Lower lobe of right lung (tissue), 2 donors: ENCODE data around the gene LRP3. TPM values are rescaled to one million over a fixed set of nuclear protein-coding genes. Genes with fewer than 3 reads are reported as not detected.

Source experiments
- ATAC-seq, 2 donors: fragments of 200-7000 bp; cut with Tn5 transposase; one replicate each; pipeline ENCODE4 v1.9.1; 2020 to 2022; ENCODE audit warnings: mild to moderate bottlenecking in 2 of 2, moderate library complexity in 2 of 2
- DNase-seq: peaks from one replicate; pipeline ENCODE4 v3.0.0-alpha.2; 2020
- H3K27ac ChIP-seq: fragments of 200-600 bp; one replicate; pipeline ENCODE4 v1.8.0; 2022
- H3K27me3 ChIP-seq: fragments of 200-600 bp; one replicate; pipeline ENCODE4 v1.8.0; 2022; ENCODE audit warnings: low read depth
- H3K36me3 ChIP-seq: fragments of 200-600 bp; one replicate; pipeline ENCODE4 v1.8.0; 2022; ENCODE audit warnings: mild to moderate bottlenecking
- H3K4me1 ChIP-seq: fragments of 200-600 bp; one replicate; pipeline ENCODE4 v1.8.0; 2022
- H3K4me3 ChIP-seq: fragments of 200-600 bp; one replicate; pipeline ENCODE4 v1.8.0; 2022; ENCODE audit warnings: mild to moderate bottlenecking
- H3K9me3 ChIP-seq: fragments of 200-600 bp; one replicate; pipeline ENCODE4 v1.8.0; 2022
- intact Hi-C: fragments of 100-400 bp; cut with DNase I; formaldehyde crosslinking; loops from one replicate; pipeline ENCODE4 v1.11.0; 2022
- total RNA-seq: library from RNA; stranded (reverse); fragmentation: NEBNext Ultra II Directional; extraction: Animal tissue kit (Norgen Biotek cat#: 25700); gene quantifications from one replicate; pipeline ENCODE4 v1.2.1, GENCODE V29; 2021
- TF ChIP-seq, protein P1 (sequence below): fragments of 200-600 bp; IDR thresholded peaks from one replicate; pipeline ENCODE4 v1.8.0; 2022; ENCODE audit warnings: antibody characterized with exemption, mild to moderate bottlenecking
- donor health status: DM: no; HTN: yes; CAD: no; lungs with severe emphysema.

The LRP3 gene
- total RNA-seq, 1 donor from 2014 or later: 13.8 TPM

DNA sequence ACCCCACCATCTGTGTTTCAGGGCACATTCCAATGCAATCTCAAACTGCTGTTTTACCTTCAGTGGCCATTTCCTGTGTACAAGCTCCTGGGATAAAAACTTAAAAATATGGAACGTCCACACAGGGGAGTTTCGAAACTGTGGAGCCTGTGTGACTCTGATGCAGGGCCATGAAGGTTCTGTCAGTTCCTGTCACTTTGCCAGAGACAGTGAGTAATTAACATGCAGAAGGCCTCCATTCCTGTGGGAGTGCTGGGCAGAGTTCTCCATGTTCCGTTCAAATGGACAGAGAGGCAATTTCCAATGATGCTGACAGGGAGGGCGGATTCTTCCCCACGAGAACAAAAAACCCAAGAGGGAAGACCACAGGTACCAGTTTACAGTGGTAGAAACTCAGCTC is 37.8 kb upstream of the LRP3 start:
- no peak overlapping the region for H3K27ac ChIP-seq
- intact Hi-C loops: no loop called here
- no peaks in the 10 kb centered on the region for H3K9me3 ChIP-seq
- no peak overlapping the region for H3K4me3 ChIP-seq
- no peaks in the 10 kb centered on the region for H3K27me3 ChIP-seq
- TF ChIP-seq, protein P1, sequence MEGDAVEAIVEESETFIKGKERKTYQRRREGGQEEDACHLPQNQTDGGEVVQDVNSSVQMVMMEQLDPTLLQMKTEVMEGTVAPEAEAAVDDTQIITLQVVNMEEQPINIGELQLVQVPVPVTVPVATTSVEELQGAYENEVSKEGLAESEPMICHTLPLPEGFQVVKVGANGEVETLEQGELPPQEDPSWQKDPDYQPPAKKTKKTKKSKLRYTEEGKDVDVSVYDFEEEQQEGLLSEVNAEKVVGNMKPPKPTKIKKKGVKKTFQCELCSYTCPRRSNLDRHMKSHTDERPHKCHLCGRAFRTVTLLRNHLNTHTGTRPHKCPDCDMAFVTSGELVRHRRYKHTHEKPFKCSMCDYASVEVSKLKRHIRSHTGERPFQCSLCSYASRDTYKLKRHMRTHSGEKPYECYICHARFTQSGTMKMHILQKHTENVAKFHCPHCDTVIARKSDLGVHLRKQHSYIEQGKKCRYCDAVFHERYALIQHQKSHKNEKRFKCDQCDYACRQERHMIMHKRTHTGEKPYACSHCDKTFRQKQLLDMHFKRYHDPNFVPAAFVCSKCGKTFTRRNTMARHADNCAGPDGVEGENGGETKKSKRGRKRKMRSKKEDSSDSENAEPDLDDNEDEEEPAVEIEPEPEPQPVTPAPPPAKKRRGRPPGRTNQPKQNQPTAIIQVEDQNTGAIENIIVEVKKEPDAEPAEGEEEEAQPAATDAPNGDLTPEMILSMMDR: no peak
- H3K36me3 ChIP-seq: no peaks in the 10 kb centered on the region
- DNase-seq (no peak), ATAC-seq (no peak)
- peaks cover 5% of the 10 kb centered on the region for H3K4me1 ChIP-seq

DNA sequence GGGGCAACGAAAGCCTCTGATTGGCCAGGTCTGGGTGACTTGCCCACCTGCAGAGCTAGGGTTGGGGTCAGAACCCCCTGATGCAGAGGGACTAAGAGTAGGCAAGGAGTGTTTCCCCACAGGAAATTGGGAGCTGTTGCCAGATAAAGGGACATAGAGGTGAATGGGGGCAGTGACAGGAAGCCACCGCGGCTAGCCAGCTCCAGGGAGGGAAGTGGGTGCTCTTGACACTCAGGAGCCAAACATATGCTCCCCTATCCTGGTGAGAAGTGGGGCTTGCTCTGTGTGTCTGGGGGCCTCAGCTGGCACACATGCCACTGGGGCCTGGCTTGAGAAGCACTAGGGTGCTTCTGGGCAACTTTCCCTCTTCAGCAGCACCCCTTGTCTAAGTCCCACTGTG is 36.2 kb upstream of the LRP3 start:
- intact Hi-C loops: no loop called here
- Histone ChIP-seq H3K9me3 (no peaks in the 10 kb centered on the region), H3K36me3 (no peaks in the 10 kb centered on the region), H3K27ac (no peak overlapping the region), H3K4me3 (no peak overlapping the region), H3K4me1 (peaks cover 5% of the 10 kb centered on the region), H3K27me3 (no peaks in the 10 kb centered on the region)
- ATAC-seq: no peak
- TF ChIP-seq, protein P1: no peak
- no peak for DNase-seq

DNA sequence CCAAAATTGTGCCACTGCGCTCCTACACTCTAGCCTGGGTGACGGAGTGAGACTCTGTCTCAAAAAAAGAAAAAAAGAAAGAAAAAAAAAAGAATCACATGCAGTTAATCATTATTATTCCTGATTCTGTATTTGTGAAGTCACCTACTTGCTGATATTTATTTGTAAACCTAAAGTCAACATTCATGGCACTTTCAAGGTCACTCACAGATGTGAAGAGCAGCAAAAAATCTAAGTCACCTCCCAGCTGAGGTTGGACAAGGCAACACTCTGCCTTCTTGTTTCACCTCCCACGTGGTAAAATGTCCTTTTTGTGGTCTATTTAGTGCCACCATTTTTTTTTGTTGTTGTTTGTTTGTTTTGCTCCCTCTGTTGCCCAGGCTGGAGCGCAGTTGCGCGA is 35.8 kb upstream of the LRP3 start:
- intact Hi-C loops: no loop called here
- Histone ChIP-seq H3K4me1 (peaks cover 5% of the 10 kb centered on the region), H3K27ac (no peak overlapping the region), H3K27me3 (no peaks in the 10 kb centered on the region), H3K36me3 (no peaks in the 10 kb centered on the region), H3K4me3 (no peak overlapping the region), H3K9me3 (no peaks in the 10 kb centered on the region)
- DNase-seq (no peak), ATAC-seq (no peak)
- TF ChIP-seq, protein P1: no peak

DNA sequence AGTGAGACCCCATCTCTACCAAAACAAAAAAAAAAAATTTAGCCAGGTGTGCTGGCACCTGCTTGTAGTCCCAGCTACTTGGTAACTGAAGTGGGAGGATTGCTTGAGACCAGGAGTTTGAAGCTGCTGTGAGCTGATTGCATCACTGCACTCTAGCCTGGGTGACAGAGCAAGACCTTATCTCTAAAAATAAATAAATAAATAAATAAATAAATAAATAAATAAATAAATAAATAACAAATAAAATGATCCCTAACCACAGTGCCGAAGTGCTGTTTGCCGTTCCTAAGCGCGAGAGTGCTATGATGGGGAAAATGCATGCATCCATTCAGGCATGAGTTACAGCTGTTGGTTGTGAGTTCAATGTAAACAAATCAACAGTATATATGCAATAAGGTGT is 35.0 kb upstream of the LRP3 start:
- peaks cover 5% of the 10 kb centered on the region for H3K4me1 ChIP-seq
- no peaks in the 10 kb centered on the region for H3K27me3 ChIP-seq
- DNase-seq (no peak), ATAC-seq (no peak)
- no peak overlapping the region for H3K27ac ChIP-seq
- H3K36me3 ChIP-seq: no peaks in the 10 kb centered on the region
- TF ChIP-seq, protein P1: no peak
- H3K9me3 ChIP-seq: no peaks in the 10 kb centered on the region
- H3K4me3 ChIP-seq: no peak overlapping the region
- intact Hi-C loops: no loop called here

DNA sequence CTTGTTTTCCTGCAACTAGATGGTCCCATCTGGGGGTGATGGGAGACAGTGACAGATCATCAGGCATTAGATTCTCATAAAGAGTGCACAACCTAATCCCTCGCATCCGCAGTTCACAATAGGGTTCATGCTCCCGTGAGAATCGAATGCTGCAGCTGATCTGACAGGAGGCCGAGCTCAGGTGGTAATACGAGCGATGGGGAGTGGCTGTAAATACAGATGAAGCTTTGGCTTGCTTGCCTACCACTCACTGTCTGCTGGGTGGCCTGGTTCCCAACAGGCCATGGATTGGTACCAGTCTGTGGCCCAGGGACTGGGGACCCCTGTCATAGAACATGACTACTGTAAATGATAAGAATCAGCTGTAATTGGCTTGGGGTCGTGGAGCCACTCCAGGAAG is 34.2 kb upstream of the LRP3 start:
- no peak for DNase-seq
- Histone ChIP-seq H3K9me3 (no peaks in the 10 kb centered on the region), H3K4me3 (no peak overlapping the region), H3K27ac (no peak overlapping the region), H3K27me3 (no peaks in the 10 kb centered on the region), H3K36me3 (no peaks in the 10 kb centered on the region), H3K4me1 (peaks cover 5% of the 10 kb centered on the region)
- intact Hi-C loops: no loop called here
- TF ChIP-seq, protein P1: no peak
- ATAC-seq: no peak

DNA sequence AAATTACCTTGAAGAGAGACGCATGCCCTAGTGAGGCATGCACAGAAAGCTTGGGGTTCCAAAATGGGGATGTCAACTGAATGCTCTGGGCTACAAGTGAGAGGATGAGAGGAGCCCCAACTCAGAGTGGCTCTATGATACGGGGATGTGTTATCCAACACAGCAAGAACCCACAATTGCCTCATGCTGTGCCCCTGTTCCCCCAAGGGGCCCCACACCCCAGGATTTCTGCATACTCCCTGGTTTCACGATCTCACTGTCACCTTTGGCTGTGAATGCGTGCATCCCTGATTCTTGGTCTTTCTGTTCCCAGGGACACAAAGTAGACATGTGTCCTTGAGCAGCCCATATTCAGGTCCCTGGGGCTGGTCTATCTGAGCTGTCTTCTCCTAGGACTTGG is 32.9 kb upstream of the LRP3 start:
- Histone ChIP-seq H3K36me3 (no peaks in the 10 kb centered on the region), H3K4me3 (no peak overlapping the region), H3K9me3 (no peaks in the 10 kb centered on the region), H3K27ac (no peak overlapping the region), H3K4me1 (peaks cover 5% of the 10 kb centered on the region), H3K27me3 (no peaks in the 10 kb centered on the region)
- TF ChIP-seq, protein P1: no peak
- ATAC-seq (no peak), DNase-seq (no peak)
- intact Hi-C loops: no loop called here
